DMS153 treated with DMSO at 0.1 percent for 48 hours (cell line): ENCODE measurements around the gene CD300LG.
"Not testable (repeated sequence)": the region's sequence is repeated elsewhere in the genome, so short reads cannot be mapped to it uniquely, and the experiment has no call there.

Experiments used
- DNase-seq: peaks from one replicate; lab custom pipeline; 2025; ENCODE audit not compliant: unreplicated experiment; lab: John Stamatoyannopoulos, UW

CD300LG gene

DNA sequence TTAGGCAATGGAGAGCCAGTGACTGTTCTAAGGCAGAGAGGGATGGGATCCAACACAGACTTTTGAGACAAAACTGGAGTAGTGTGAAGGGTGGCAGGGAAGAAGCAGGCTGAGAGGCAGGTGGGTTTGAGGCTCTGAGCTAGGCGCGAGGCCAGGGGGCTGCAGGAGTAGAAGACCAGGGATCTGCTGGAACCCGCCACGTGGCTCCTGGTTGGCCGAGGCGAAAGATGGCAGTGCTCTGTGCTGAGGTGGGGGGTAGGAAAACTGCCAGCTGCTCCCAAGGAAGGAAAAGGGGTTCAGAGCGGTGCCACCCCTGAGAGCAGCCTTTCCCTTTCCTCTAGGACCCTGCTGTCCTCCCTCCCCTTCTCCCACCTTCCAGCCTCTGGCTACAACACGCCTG, 5.6 kb downstream of the CD300LG start:
- DNase-seq, result no peak

DNA sequence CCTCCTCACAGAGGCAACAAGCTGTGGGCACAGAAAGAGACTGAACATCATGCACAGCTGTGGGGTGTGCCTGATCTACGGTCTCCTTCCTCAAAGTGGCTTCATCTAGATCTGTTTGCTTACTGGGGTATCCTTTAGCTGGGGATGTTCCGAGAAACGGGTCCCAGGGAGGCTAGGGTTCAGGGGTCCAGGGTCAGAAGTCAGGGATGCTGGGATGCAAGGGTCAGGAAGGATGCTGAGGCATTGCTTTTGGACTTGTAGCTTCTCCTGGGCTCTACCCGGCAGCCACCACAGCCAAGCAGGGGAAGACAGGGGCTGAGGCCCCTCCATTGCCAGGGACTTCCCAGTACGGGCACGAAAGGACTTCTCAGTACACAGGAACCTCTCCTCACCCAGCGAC, 6.6 kb downstream of the CD300LG start:
- DNase-seq, result no peak

DNA sequence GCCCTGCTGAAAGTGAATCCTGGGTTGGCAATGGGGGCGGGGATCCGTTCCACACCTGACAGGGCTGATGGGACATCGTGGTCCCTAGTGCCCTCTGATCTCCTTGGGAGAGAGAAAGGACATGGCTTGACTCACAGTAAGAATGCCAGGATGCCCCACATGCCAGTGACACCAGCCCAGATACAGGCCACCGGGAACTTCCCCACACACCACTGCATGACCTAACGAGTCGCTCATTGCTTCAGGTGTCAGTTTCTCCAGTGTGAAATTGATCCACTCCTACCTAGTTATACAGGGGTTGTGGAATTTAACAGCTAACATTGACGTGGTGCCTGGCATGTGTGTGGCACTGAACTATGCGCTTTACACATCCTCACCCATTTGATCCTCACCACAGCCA, 7.5 kb downstream of the CD300LG start:
- DNase-seq, result no peak

DNA sequence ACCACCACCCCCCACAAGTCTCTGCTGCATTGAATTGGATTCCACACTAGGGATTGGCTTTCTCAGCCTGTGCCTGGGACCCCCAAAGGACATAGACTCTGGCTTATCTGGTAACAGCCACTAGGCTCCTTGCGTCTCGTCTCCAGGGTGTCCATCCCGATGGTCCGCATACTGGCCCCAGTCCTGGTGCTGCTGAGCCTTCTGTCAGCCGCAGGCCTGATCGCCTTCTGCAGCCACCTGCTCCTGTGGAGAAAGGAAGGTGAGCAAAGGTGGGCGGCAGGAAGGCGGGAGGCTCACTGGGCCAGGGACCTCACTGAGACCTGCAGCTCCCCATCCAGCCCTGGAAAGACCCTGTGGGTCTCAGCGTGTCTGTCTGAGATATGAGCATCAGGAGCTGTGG, 8.1 kb downstream of the CD300LG start:
- no peak for DNase-seq

DNA sequence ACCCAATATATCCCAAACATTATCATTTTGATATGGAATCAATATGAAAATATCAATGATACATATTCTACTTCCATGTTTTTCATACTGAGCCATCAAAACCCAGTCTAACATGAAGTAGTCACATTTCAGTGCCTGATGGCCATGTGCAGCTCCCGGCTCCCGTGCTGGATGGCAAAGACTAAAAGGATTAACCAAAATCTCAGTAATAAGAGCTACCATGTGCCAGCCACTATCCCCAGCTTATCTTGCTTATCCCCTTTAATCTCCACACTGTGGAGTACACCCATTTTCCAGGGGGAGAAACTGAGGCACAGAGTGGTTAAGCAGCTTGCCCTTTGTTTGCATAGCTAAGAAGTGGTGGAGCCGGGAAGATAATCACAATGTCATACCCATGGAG, 9.2 kb downstream of the CD300LG start:
- no peak for DNase-seq

DNA sequence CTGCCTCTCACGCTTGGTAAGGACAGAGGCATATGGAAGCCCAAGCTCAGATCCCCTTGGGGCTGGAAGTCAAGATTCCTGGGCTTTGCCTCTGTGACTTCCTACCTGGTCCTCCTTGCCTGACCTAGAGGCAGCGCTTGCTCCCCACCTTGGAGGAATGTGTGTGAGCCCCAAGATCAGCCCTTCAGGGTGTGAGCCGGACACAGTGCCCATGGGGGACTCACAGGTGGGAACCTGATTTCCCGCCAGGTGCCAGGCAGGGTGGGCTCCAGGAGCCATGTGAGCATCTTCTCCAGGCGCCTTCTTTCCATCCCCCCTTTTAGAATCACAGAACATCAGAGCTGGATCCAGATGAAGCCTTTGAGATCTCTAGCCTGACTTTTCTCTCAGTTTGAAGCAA, 10.2 kb downstream of the CD300LG start:
- DNase-seq, result no peak

DNA sequence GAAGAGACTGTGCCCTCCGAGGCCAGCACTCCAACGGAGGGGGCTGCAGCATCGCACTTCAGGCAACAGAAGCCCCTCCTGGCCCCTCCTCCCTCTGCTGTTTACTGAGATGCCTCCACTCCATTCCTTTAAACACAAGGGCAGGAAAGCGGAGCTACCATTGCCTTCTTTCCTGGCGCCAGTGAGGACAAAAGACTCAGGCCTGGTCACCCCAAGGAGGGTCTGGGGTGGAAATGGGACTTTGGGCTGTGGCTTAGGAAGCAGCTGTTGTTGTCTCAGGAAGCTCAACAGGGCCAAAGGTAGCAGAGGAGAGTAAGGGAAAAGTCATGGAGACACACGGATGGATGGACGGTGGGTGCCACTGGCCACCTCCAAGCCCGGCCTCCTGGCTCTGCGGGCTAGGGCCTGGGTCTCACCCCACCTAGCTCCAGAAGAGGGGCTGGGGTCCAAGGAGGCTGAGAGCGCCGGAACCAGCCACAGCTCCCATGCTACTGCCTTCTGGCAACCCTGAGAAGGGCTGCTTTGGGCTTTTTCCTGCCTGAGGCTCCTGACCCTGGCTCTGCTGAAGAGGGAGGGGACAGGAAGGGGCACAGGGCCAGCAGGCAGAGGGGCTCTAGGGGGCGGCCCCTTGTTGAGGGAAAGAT, 11.1 kb downstream of the CD300LG start:
- no peak for DNase-seq

DNA sequence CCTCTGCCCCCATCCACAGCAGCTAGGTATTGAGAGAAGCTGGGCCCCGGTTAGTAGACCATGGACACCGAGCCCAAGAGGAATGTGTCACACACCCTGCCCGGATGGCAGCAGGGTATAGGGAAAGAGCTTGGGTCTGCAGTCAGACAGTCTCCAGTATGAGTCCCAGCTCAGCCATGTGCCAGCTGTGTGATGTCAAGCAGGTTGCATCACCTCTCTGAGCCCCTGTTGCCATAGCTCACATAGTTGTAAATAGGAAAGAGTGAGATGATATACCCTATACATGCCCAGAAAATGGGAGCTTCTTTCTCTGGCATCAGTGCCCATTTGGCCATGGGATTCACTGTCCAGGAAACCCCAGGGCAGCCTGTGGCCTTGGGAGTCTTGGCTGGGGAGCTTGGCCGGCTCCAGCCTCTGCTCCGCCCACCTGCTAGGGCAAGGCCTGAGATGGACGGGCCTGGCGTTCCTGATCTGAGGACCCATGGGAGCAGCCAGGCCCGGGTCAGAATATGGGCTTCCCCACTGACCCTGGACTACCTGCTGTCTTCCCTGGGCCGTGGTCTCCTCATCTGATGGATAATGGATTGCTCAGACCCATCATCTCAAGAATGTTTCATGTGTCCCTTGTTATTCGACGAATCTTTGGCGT, 13.2 kb downstream of the CD300LG start:
- no peak for DNase-seq

DNA sequence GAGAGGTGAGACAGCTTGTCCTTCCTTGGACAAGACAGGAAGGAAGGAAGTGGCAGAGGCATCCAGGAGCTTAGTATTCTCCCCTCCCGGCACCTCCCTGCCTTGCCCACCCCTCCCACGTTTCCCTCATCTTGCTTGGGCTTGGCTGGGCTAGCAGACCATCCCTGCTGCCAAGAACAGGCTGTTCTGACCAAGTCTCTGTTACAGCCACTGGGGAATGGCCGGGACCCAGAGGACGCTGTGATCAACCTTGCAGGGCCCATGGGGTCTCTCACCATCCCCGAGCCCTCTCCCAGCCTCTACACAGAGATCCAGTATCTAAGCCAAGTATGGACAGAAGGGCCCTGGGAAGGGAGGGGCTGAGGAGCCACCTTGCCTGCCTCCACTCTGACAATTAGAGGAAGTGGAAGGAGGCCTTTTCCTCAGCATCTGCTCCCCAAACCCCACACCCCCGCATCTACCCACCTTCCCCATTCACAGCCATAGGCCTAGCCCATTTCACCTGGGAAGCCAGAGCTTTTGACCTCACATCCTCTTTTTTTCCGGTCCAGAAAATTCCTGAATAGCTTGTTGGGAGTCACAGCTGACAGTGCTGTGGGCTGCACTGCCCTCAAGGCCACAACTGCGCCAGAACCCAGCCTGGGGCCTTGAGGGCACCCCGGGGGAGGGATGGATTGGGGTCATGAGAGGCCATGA, 14.1 kb downstream of the CD300LG start:
- DNase-seq, result no peak

DNA sequence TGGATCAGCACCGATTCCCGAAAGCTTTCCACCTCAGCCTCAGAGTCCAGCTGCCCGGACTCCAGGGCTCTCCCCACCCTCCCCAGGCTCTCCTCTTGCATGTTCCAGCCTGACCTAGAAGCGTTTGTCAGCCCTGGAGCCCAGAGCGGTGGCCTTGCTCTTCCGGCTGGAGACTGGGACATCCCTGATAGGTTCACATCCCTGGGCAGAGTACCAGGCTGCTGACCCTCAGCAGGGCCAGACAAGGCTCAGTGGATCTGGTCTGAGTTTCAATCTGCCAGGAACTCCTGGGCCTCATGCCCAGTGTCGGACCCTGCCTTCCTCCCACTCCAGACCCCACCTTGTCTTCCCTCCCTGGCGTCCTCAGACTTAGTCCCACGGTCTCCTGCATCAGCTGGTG, 15.0 kb downstream of the CD300LG start:
- DNase-seq, result no peak

DNA sequence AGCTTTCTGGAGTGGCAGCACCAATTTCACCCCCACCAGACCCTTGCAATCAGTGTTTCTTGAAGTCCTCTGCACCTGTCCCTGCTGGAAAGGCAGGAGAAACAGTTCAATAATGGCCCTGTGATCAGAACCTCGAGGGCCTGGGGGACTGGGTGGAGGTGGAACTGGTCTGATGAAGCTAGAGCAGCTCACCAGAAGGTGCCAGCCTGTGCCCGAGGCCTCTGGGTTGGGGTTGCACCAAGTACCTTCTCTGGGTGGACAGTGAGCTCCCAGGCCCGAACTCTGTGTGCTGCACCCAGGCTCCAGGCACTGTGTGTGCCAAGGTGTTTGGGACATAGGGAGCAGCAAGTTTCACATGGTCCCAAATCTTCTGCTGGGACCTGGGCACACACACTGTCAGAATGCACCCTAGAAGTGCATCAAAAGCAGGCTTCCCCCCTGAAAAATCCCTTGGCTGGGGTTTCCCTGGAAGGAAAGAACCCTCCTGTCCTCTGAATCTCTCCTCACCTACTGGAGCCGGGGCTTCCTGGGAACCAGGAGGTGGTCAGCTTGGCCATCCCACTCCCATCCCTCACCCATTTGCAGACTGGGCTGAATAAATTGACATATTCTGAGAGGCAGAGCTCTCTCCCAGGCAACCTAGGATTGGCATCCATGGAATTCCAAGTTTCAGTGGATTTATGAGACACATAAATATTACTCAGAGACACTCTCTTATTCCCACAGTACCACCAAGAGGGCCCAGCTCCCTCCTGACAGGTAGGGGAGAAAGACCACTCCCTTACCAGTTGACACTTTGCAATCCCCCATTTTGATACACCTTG, 17.4 kb downstream of the CD300LG start:
- DNase-seq, result no peak

DNA sequence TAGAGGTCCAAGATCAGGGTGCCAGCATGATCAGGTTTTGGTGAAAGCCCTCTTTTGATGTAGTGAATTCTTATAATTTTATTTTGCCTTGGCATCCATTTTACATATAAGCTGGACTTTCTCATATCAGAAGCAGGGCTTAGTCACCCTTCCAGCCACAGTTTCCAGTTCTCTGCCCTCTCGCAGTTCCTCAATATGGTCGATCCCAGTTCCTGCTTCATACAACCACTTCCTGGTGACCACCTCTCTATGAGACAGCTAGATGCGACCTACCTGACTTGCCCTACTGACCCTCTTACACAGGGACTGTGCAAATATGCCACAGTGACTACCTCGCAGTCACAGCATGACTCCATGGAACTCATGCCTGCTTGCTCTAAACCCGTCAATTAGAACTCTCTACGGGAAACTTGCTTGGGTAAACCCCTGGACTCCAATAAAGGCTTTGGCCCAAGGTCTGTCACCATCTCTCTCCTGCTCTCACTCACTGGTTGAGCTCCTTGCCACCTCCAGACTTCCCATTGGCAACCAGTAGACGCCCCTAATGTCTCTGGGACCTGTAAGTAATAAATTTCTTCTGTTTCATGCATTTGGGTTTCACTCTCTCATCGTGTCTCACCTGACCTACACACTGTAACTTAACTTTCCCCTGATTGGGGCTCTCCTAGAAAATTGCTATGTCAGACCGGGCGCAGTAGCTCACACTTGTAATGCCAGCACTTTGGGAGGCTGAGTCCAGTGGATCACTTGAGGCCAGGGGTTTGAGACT, 21.4 kb downstream of the CD300LG start:
- DNase-seq, result no peak

DNA sequence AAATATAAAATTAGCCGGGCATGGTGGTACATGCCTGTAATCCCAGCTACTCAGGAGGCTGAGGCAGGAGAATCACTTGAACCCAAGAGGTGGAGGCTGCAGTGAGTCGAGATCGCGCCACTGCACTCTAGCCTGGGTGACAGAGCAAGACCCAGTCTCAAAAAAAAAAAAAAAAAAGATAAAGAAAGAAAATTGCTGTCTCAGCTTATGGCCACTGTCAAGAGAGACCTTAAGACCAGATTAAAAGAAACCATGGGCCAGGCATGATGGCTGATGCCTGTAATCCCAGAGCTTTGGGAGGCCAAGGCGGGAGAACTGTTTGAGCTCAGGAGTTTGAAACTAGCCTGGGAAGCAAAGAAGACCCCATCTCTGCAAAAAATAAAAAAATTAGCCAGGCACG, 22.1 kb downstream of the CD300LG start:
- DNase-seq, result not testable (repeated sequence)

DNA sequence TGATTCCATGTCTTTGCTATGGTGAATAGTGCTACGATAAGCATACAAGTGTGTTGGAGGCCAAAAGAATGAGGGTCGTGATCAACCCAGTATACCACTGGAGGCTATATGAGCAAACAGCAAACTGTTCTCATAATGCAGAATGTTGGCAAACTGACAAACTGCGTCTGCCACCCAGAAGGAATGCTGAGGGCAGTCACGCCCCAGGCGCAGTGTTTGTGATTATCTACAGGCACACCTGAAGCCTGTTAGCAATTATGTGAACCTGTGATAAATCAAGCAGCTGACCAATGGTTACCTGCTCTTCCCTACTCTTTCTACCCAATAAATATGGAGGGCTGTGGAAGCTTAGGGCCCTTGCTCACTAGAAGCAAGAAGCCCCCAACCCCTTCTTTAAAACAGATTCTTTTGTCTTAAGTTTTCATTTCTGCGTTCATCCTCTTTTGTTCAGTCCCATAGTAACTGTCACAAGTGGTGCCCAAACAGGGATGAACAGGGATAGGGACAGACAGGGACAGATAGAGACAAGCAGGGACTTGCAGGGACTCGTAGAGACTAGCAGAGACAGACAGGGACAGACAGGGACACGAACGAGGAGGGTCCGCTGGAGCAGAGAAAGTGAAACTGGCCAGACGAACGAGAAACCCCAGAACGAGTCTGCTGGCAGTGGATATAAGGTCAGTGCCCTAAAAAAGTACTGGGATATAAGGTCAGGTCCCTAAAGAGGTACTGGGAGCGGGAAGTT, 25.1 kb downstream of the CD300LG start:
- DNase-seq, result no peak

DNA sequence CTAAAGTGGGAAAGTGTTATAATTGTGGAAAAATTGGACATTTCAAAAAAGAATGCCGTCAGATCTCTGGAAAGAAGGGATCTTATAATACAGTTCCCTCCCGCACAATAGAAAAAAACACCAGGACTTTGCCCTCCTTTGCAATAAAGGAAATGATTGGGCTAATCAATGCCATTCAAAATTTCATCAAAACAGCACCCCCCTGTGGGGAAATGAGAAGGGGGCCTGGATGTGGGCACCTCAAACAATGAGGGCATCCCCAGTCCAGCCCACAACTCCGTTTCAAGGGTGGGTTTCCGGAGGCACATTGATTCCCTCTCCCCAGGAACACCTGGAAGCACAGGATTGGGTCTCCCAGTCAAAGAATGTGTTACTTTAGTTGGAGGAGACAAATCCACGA, 26.1 kb downstream of the CD300LG start:
- DNase-seq, result no peak

DNA sequence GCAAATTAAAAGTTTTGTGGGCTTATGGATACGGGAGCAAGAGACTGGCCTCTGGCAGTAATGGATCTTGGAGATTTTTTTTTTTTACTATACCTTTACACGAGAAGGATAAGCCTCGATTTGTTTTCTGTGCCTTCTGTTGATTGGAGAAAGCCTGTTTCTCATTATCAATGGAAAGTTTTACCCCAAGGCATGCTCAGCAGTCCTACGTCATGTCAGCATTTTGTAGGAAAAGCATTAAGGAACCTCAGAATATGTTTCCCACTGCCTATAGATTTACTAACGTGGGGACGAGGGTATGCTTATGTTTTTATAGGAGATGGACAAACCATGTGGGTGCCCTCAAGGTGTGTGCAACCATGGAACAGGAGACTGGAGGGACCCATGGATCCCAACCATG, 26.8 kb downstream of the CD300LG start:
- no peak for DNase-seq

DNA sequence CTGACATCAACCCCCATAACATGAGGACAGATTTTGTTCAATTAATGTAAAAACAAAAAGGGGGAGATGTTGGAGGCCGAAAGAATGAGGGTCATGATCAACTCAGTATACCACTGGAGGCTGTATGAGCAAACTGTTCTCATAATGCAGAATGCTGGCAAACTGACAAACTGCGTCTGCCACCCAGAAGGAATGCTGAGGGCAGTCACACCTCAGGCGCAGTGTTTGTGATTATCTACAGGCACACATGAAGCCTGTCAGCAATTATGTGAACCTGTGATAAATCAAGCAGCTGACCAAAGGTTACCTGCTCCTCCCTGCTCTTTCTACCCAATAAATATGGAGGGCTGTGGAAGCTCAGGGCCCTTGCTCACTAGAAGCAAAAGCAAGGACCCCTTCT, 27.3 kb downstream of the CD300LG start:
- DNase-seq, result no peak

DNA sequence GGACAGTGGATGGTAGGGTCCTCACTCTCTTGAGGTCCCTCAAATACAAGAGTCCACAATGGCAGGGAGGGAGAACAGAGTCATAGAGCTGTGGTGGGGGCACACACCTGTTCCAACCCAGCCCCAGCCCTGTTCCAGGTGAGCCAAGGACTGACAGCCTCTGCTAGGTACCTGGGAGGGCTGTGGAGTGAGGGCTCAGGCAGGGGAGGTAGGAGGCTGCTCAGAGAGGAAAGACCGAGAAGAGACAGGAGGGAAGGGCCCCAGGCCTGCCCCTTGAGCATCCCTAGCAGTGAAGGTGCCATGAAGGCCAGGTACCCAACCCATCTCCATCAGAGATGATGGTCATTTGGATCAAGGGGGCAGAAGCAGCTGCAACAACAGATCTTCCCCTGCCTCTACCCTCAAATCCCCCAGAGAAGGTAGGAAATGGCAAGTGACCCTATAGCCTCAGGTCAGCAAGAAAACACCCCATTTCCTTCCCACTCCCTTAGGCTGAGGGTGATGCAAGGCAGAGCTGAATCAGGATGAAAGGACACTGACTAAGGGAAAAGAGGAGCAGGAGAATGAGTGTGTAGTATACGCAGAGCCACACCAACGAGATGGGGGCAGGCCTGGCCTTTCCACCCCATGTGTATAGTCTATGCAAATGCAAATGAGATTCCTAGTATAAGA, 28.6 kb downstream of the CD300LG start:
- no peak for DNase-seq

DNA sequence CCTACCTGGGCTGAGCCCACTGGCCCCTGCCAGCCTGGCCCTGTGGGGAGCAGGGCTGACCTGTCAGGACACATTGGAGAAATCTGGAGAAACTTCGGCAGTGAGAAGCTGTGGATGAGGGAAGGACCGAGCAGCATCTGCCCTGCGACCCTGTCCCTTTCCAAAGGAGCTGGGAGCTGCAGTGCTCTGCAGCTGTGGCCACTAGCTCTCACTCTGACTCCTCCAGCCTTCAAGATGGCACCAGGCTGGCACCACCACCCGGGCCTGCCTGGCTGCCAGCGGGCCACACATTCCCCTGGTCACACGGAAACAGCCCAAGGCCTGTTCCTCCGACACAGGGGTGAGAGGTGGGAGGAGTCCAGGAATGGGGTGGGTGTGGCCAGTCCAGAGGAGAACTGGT, 30.1 kb downstream of the CD300LG start:
- no peak for DNase-seq
